Measurements from ENCODE around the gene BTBD17. TPM values are rescaled to one million over a fixed set of nuclear protein-coding genes. Genes with fewer than 3 reads are reported as not detected.
A peak's percentile ranks its signal among the peaks of the same experiment; 100 is the strongest.

The BTBD17 gene
- total and polyA plus RNA-seq, 10 of the 15 experiments (the other 5 are each of a cell fraction or from before 2014, with no cell fraction given) = not detected

GRCh38 chr17:74342224-74342623 is 19.4 kb downstream of the BTBD17 start:
- Histone ChIP-seq H3K9me3 (replicated peaks; ENCODE audit: control insufficient read depth, insufficient read depth, low read length) (no peaks in the 10 kb centered on the region), H3K4me1 (ENCODE audit: control insufficient read depth, insufficient read depth, low read length) (no peaks in the 10 kb centered on the region), H3K79me2 (ENCODE audit: control insufficient read depth, insufficient read depth, low read length) (no peaks in the 10 kb centered on the region), H3K27ac (ENCODE audit: control insufficient read depth, insufficient read depth) (no peak overlapping the region), H3K9ac (ENCODE audit: control insufficient read depth, insufficient read depth, low read length) (no peak overlapping the region), H3K27me3 (replicated peaks in 1 of 2; ENCODE audit: control insufficient read depth in 2 of 2, insufficient read depth in 2 of 2, low read length in 1 of 2) (no peaks in the 10 kb centered on the region; a peak in 2 of 4 replicates), H3K4me3 (no peak overlapping the region), H2AFZ (ENCODE audit: control insufficient read depth, low read depth, low read length) (no peak overlapping the region), H3K4me2 (ENCODE audit: control insufficient read depth, insufficient read depth) (no peak overlapping the region), H3K36me3 (ENCODE audit: control insufficient read depth in 2 of 2, insufficient read depth in 2 of 2, low read length in 1 of 2) (no peaks in the 10 kb centered on the region), H4K20me1 (ENCODE audit: control insufficient read depth, insufficient read depth) (no peaks in the 10 kb centered on the region)
- FAIRE-seq (no peak), ATAC-seq (no peak), DNase-seq (ENCODE audit: low read depth, low spot score) (no peak)
- no peak for TF ChIP-seq PAX5 (IDR thresholded peaks at IDR 0.05; ENCODE audit: borderline replicate concordance, low read depth, low read length)
- WGBS (ENCODE audit: insufficient coverage, insufficient replicate concordance, low lambda C conversion rate, missing lambda C conversion rate) = 24% methylated on average over 10 of the region's 10 CpGs
- RAD21 ChIA-PET (ENCODE audit: unreplicated experiment) = no interaction called here
- SMC1A ChIA-PET (ENCODE audit: uncharacterized antibody, unreplicated experiment) = no interaction called here
- POLR2A ChIA-PET = no interaction called here
- intact Hi-C loops (cut with micrococcal nuclease; ENCODE audit: unreplicated experiment) = no loop called here
- CTCF ChIA-PET = interaction anchor here (0.8 to 1.2 kb wide), 2 partner anchors 10 to 26 kb away, joined by 3 read pairs; no protein-coding TSS in a partner anchor
- in situ Hi-C loops (cut with MboI) = no loop called here
- BruUV-seq (replicated peaks) = no TSS peak

GRCh38 chr17:74340470-74341023 is 21.1 kb downstream of the BTBD17 start:
- H3K27me3 ChIP-seq (replicated peaks in 1 of 2; ENCODE audit: control insufficient read depth in 2 of 2, insufficient read depth in 2 of 2, low read length in 1 of 2) = no peaks in the 10 kb centered on the region; a peak in 2 of 4 replicates
- no peak overlapping the region for H3K4me3 ChIP-seq
- no peak for FAIRE-seq
- intact Hi-C loops (cut with micrococcal nuclease; ENCODE audit: unreplicated experiment) (no loop called here), in situ Hi-C loops (cut with MboI) (no loop called here)
- ChIA-PET POLR2A (interaction anchor here (0.5 kb wide), 1 partner anchor 1208 kb away, joined by 5 read pairs; no protein-coding TSS in a partner anchor), CTCF (no interaction called here), RAD21 (ENCODE audit: unreplicated experiment) (no interaction called here), SMC1A (ENCODE audit: uncharacterized antibody, unreplicated experiment) (no interaction called here)
- no peaks in the 10 kb centered on the region for H3K36me3 ChIP-seq (ENCODE audit: control insufficient read depth in 2 of 2, insufficient read depth in 2 of 2, low read length in 1 of 2)
- no peak overlapping the region for H3K4me2 ChIP-seq (ENCODE audit: control insufficient read depth, insufficient read depth)
- BruUV-seq (replicated peaks) = no TSS peak
- WGBS (ENCODE audit: insufficient coverage, insufficient replicate concordance, low lambda C conversion rate, missing lambda C conversion rate) = 44% methylated on average over 13 of the region's 13 CpGs
- H3K4me1 ChIP-seq (ENCODE audit: control insufficient read depth, insufficient read depth, low read length) = no peaks in the 10 kb centered on the region
- H3K27ac ChIP-seq (ENCODE audit: control insufficient read depth, insufficient read depth) = no peak overlapping the region
- H3K79me2 ChIP-seq (ENCODE audit: control insufficient read depth, insufficient read depth, low read length) = no peaks in the 10 kb centered on the region
- no peak for DNase-seq (ENCODE audit: low read depth, low spot score)
- TF ChIP-seq RCOR1 (conservative IDR thresholded peaks at IDR 0.05; ENCODE audit: low read depth, low read length) (no peak), E4F1 (IDR thresholded peaks at IDR 0.05; ENCODE audit: borderline replicate concordance, partially characterized antibody) (no peak), IKZF1 (conservative IDR thresholded peaks at IDR 0.05) (0 out of 2 replicates have a peak, but pooled peaks have one; percentile 19), NR2F1 (conservative IDR thresholded peaks at IDR 0.05) (0 out of 2 replicates have a peak, but pooled peaks have one; percentile 13)
- no peaks in the 10 kb centered on the region for H3K9me3 ChIP-seq (replicated peaks; ENCODE audit: control insufficient read depth, insufficient read depth, low read length)
- H3K9ac ChIP-seq (ENCODE audit: control insufficient read depth, insufficient read depth, low read length) = no peak overlapping the region
- H4K20me1 ChIP-seq (ENCODE audit: control insufficient read depth, insufficient read depth) = no peaks in the 10 kb centered on the region
- no peak overlapping the region for H2AFZ ChIP-seq (ENCODE audit: control insufficient read depth, low read depth, low read length)
- peak; percentile 65 for ATAC-seq

Measured in GM12878 (cell line).